ENCODE data around the gene LRRC32.

DNA sequence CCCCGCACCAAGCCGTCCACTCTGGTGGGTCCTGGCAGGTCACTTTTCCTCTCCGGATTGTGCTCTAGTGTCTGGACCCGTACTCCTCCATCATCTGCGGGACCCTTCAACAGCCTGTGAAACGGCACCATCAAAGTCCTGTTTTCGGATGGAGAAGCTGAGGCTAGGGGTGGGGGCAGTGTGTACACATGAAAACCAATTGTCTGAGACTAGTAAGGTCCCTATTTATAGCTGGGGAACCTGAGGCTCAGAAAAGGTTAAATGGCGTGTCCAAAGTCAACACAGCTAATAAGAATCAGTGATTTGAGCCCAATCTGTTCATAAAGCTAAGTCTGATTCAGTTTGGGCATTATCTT, 668 bp upstream of the LRRC32 start:
- TF ChIP-seq NFE2L2 (IDR thresholded peaks at IDR 0.05; ENCODE audit: low read depth, low read length) (no peak), POLR2A (IDR thresholded peaks at IDR 0.05; ENCODE audit: low read depth, low read length) (no peak), CHD1 (IDR thresholded peaks at IDR 0.05; ENCODE audit: low read depth, low read length) (no peak), CEBPB (IDR thresholded peaks at IDR 0.05; ENCODE audit: low read depth, low read length) (no peak), SMC3 (IDR thresholded peaks at IDR 0.05; ENCODE audit: low read depth, low read length) (no peak), RFX5 (IDR thresholded peaks at IDR 0.05; ENCODE audit: low read depth, low read length) (no peak), RCOR1 (IDR thresholded peaks at IDR 0.05; ENCODE audit: insufficient replicate concordance, low read length) (no peak), MXI1 (IDR thresholded peaks at IDR 0.05; ENCODE audit: borderline replicate concordance, low read depth, low read length) (no peak), RAD21 (IDR thresholded peaks at IDR 0.05; ENCODE audit: low read length) (no peak), BHLHE40 (IDR thresholded peaks at IDR 0.05; ENCODE audit: low read depth, low read length) (no peak)
- TF ChIP-seq, protein P1, sequence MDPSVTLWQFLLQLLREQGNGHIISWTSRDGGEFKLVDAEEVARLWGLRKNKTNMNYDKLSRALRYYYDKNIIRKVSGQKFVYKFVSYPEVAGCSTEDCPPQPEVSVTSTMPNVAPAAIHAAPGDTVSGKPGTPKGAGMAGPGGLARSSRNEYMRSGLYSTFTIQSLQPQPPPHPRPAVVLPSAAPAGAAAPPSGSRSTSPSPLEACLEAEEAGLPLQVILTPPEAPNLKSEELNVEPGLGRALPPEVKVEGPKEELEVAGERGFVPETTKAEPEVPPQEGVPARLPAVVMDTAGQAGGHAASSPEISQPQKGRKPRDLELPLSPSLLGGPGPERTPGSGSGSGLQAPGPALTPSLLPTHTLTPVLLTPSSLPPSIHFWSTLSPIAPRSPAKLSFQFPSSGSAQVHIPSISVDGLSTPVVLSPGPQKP (IDR thresholded peaks at IDR 0.05; ENCODE audit: borderline replicate concordance, low read depth, low read length) = no peak
- TF ChIP-seq, protein P2, sequence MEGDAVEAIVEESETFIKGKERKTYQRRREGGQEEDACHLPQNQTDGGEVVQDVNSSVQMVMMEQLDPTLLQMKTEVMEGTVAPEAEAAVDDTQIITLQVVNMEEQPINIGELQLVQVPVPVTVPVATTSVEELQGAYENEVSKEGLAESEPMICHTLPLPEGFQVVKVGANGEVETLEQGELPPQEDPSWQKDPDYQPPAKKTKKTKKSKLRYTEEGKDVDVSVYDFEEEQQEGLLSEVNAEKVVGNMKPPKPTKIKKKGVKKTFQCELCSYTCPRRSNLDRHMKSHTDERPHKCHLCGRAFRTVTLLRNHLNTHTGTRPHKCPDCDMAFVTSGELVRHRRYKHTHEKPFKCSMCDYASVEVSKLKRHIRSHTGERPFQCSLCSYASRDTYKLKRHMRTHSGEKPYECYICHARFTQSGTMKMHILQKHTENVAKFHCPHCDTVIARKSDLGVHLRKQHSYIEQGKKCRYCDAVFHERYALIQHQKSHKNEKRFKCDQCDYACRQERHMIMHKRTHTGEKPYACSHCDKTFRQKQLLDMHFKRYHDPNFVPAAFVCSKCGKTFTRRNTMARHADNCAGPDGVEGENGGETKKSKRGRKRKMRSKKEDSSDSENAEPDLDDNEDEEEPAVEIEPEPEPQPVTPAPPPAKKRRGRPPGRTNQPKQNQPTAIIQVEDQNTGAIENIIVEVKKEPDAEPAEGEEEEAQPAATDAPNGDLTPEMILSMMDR (conservative IDR thresholded peaks at IDR 0.05; ENCODE audit: low read depth, low read length) = no peak
- TF ChIP-seq, protein P3, sequence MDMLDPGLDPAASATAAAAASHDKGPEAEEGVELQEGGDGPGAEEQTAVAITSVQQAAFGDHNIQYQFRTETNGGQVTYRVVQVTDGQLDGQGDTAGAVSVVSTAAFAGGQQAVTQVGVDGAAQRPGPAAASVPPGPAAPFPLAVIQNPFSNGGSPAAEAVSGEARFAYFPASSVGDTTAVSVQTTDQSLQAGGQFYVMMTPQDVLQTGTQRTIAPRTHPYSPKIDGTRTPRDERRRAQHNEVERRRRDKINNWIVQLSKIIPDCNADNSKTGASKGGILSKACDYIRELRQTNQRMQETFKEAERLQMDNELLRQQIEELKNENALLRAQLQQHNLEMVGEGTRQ (IDR thresholded peaks at IDR 0.05; ENCODE audit: low read depth, low read length) = no peak

Measured in IMR-90 (cell line).